GM18870 (cell line): Measurements from ENCODE around the gene IDI1.

Source experiments
- ATAC-seq: cut with Tn5 transposase; IDR thresholded peaks from one replicate; pipeline ENCODE4 v1.9.1; 2021; ENCODE audit warnings: moderate library complexity; ENCODE audit not compliant: unreplicated experiment

The IDI1 gene

GRCh38 chr10:996031-996430 is 52.9 kb downstream of the IDI1 start:
- ATAC-seq: no peak

GRCh38 chr10:995559-995926 is 53.4 kb downstream of the IDI1 start:
- ATAC-seq: no peak

- ATAC-seq: no peak
These were observed 53.9 kb downstream of the IDI1 start for GRCh38 chr10:994836-995558.

- no peak for ATAC-seq
These were observed 56.0 kb downstream of the IDI1 start for GRCh38 chr10:992871-993270.

GRCh38 chr10:992467-992866 is 56.5 kb downstream of the IDI1 start:
- no peak for ATAC-seq

GRCh38 chr10:990808-991207 is 58.1 kb downstream of the IDI1 start:
- no peak for ATAC-seq
